ENCODE data around the gene PEX11G.

- TF ChIP-seq POLR2AphosphoS5 (IDR thresholded peaks at IDR 0.05; ENCODE audit: low read depth, low read length), result no peak
- no peak for TF ChIP-seq POLR2A (IDR thresholded peaks at IDR 0.05; ENCODE audit: low read depth, low read length)
Measured at GRCh38 chr19:7494416-7495098, 5.7 kb upstream of the PEX11G start.

All from GM12891 (cell line).